Subcutaneous adipose tissue (tissue), 4 donors: ENCODE measurements around the gene TMEM174. TPM values are rescaled to one million over a fixed set of nuclear protein-coding genes. Genes with fewer than 3 reads are reported as not detected.

ENCODE experiments used
- CTCF ChIP-seq: fragments of 450-650 bp; IDR thresholded peaks from one replicate; pipeline ENCODE4 v1.5.1; 2016; ENCODE audit warnings: low read depth, mild to moderate bottlenecking, control low read depth, antibody characterized with exemption, moderate library complexity
- total RNA-seq, 4 donors: library from RNA; depleted of rRNA; stranded (reverse); fragments of >200 nt; gene quantifications; one replicate each; pipeline ENCODE4 v1.1.0, GENCODE V29; 2016

TMEM174 gene
- total RNA-seq, 4 donors from 2014 or later: not detected

- TF ChIP-seq CTCF: no peak
Observed at GRCh38 chr5:73171495-73171894, 1.5 kb upstream of the TMEM174 start.

GRCh38 chr5:73174100-73174815 lies 1.3 kb downstream of the TMEM174 start:
- no peak for TF ChIP-seq CTCF

- TF ChIP-seq CTCF: no peak
Observed at GRCh38 chr5:73176250-73176649, 3.3 kb downstream of the TMEM174 start.

- TF ChIP-seq CTCF: no peak
Observed at GRCh38 chr5:73178265-73178664, 5.3 kb downstream of the TMEM174 start.

- TF ChIP-seq CTCF: no peak
Observed at GRCh38 chr5:73179730-73180129, 6.7 kb downstream of the TMEM174 start.

GRCh38 chr5:73180566-73180965 lies 7.6 kb downstream of the TMEM174 start:
- TF ChIP-seq CTCF: no peak

- no peak for TF ChIP-seq CTCF
Observed at GRCh38 chr5:73182307-73182706, 9.3 kb downstream of the TMEM174 start.
